Panc1 (cell line): ENCODE data around the gene UBFD1. TPM values are rescaled to one million over a fixed set of nuclear protein-coding genes. Genes with fewer than 3 reads are reported as not detected.

ENCODE experiments used
- ATAC-seq: fragments of 200-7000 bp; cut with Tn5 transposase; 2 replicates; pipeline ENCODE4 v1.9.1; 2020; ENCODE audit warnings: mild to moderate bottlenecking, moderate library complexity
- BruUV-seq: library from RNA; stranded (reverse); fragments of 400-500 nt; replicated peaks from 2 replicates; lab custom pipeline; 2021; lab: Mats Ljungman, UMichigan
- CTCF ChIA-PET: fragments of 300-600 bp; sonication (Branson Sonifier 250); formaldehyde crosslinking; loops from one replicate; lab custom pipeline; 2022; ENCODE audit warnings: antibody characterized with exemption; lab: Charles Lee
- POLR2A ChIA-PET: fragments of 300-600 bp; sonication (Branson Sonifier 250); formaldehyde crosslinking; loops from one replicate; lab custom pipeline; 2022; ENCODE audit warnings: antibody characterized with exemption; lab: Charles Lee
- DNase-seq: peaks from one replicate; pipeline ENCODE4 v3.0.0-alpha.2; 2010; ENCODE audit warnings: low read depth, low spot score
- H3K27ac ChIP-seq: 2 replicates; pipeline ENCODE4 v1.5.1; 2011; ENCODE audit warnings: mild to moderate bottlenecking, low read length, inconsistent platforms
- H3K27me3 ChIP-seq: fragments of 200-500 bp; sonication (Bioruptor generic); 2 replicates; pipeline ENCODE4 v1.6.0; 2014; ENCODE audit warnings: low read length, inconsistent platforms; ENCODE audit not compliant: control insufficient read depth, insufficient read depth
- H3K36me3 ChIP-seq: fragments of 200-500 bp; sonication (Bioruptor generic); 2 replicates; pipeline ENCODE4 v1.5.1; 2014; ENCODE audit warnings: inconsistent platforms, mild to moderate bottlenecking, low read length, moderate library complexity; ENCODE audit not compliant: control insufficient read depth, insufficient read depth
- H3K4me1 ChIP-seq: 2 replicates; pipeline ENCODE4 v1.5.1; 2011; ENCODE audit warnings: inconsistent platforms, mild to moderate bottlenecking, low read length, moderate library complexity; ENCODE audit not compliant: control insufficient read depth, insufficient read depth
- H3K4me3 ChIP-seq, 2 experiments: 2 replicates each; pipeline ENCODE4 v1.5.1; 2011 to 2012; ENCODE audit warnings: low read depth in 2 of 2, low read length in 2 of 2, mild to moderate bottlenecking in 2 of 2, inconsistent platforms in 1 of 2, moderate library complexity in 1 of 2
- H3K9me3 ChIP-seq: fragments of 200-500 bp; sonication (Bioruptor generic); 2 replicates; pipeline ENCODE4 v1.5.1; 2014; ENCODE audit warnings: low read depth, mild to moderate bottlenecking, inconsistent platforms, low read length, moderate library complexity; ENCODE audit not compliant: control insufficient read depth, insufficient read depth
- POLR2AphosphoS5 ChIP-seq: IDR thresholded peaks from 2 replicates; pipeline ENCODE4 v1.6.1; 2012; ENCODE audit warnings: mild to moderate bottlenecking, low read depth, low read length, moderate library complexity
- SIN3A ChIP-seq: IDR thresholded peaks from 2 replicates; pipeline ENCODE4 v1.6.1; 2012; ENCODE audit warnings: low read depth, mild to moderate bottlenecking, low read length, moderate library complexity, borderline replicate concordance; ENCODE audit not compliant: insufficient read depth
- TCF7L2 ChIP-seq: IDR thresholded peaks from 2 replicates; pipeline ENCODE4 v1.6.1; 2011; ENCODE audit warnings: mild to moderate bottlenecking, low read depth, low read length, inconsistent platforms
- in situ Hi-C: cut with HindIII; loops from 2 replicates; pipeline ENCODE4 v1.10.0; 2016; ENCODE audit warnings: low sequenced_read_pairs, low pct_unique_long_range_greater_than_20kb
- intact Hi-C: fragments of 100-400 bp; cut with micrococcal nuclease; formaldehyde crosslinking; loops from one replicate; pipeline ENCODE4 v1.10.0; 2022; ENCODE audit not compliant: unreplicated experiment
- total RNA-seq: library from RNA; stranded (reverse); gene quantifications from one replicate; pipeline ENCODE4 v1.2.1, GENCODE V29; 2021; ENCODE audit not compliant: unreplicated experiment
- TF ChIP-seq, protein P1 (sequence below): fragments of 450-650 bp; IDR thresholded peaks from 2 replicates; pipeline ENCODE4 v1.5.1; 2017; ENCODE audit warnings: mild to moderate bottlenecking
- TF ChIP-seq, protein P2 (sequence below), 2 experiments: IDR thresholded peaks; 2 replicates each; pipeline ENCODE4 v1.6.1; 2011 to 2012; ENCODE audit warnings: low read depth in 2 of 2, control low read depth in 1 of 2, low read length in 1 of 2, mild to moderate bottlenecking in 1 of 2, moderate library complexity in 1 of 2; ENCODE audit not compliant: insufficient read depth in 1 of 2

UBFD1 gene
- total RNA-seq, 1 experiment from 2014 or later = 102 TPM

DNA sequence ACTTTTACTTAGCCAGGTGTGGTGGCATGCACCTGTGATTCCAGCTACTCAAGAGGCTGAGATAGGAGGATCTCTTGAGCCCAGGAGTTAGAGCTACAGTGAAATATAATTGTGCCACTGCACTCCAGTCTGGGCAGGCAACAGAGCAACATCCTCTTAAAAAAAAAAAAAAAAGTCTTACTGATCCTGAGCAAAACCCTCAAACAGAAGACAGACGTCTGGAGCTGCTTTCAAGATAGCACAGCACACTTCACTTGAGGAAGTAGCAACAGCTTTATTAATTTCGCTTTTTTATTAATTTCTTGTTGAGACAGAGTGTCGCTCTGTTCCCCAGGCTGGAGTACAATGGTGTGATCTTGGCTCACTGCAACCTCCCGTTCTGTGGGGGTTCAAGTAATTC, 37.0 kb upstream of the UBFD1 start:
- no TSS peak for BruUV-seq
- TF ChIP-seq TCF7L2 = no peak
- TF ChIP-seq, protein P1, sequence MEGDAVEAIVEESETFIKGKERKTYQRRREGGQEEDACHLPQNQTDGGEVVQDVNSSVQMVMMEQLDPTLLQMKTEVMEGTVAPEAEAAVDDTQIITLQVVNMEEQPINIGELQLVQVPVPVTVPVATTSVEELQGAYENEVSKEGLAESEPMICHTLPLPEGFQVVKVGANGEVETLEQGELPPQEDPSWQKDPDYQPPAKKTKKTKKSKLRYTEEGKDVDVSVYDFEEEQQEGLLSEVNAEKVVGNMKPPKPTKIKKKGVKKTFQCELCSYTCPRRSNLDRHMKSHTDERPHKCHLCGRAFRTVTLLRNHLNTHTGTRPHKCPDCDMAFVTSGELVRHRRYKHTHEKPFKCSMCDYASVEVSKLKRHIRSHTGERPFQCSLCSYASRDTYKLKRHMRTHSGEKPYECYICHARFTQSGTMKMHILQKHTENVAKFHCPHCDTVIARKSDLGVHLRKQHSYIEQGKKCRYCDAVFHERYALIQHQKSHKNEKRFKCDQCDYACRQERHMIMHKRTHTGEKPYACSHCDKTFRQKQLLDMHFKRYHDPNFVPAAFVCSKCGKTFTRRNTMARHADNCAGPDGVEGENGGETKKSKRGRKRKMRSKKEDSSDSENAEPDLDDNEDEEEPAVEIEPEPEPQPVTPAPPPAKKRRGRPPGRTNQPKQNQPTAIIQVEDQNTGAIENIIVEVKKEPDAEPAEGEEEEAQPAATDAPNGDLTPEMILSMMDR = no peak
- Histone ChIP-seq H3K27me3 (no peaks in the 10 kb centered on the region), H3K4me3 (no peak overlapping the region), H3K27ac (no peak overlapping the region), H3K36me3 (peaks cover 13% of the 10 kb centered on the region), H3K4me1 (no peaks in the 10 kb centered on the region), H3K9me3 (no peaks in the 10 kb centered on the region)
- intact Hi-C loops = no loop called here
- no peak for DNase-seq
- POLR2A ChIA-PET = interaction anchor here (0.6 kb wide), 1 partner anchor 50 kb away, joined by 3 read pairs; no protein-coding TSS in a partner anchor
- in situ Hi-C loops = no loop called here
- CTCF ChIA-PET = interaction anchor here (0.6 kb wide), 1 partner anchor 507 kb away, joined by 3 read pairs; no protein-coding TSS in a partner anchor
- ATAC-seq = no peak

DNA sequence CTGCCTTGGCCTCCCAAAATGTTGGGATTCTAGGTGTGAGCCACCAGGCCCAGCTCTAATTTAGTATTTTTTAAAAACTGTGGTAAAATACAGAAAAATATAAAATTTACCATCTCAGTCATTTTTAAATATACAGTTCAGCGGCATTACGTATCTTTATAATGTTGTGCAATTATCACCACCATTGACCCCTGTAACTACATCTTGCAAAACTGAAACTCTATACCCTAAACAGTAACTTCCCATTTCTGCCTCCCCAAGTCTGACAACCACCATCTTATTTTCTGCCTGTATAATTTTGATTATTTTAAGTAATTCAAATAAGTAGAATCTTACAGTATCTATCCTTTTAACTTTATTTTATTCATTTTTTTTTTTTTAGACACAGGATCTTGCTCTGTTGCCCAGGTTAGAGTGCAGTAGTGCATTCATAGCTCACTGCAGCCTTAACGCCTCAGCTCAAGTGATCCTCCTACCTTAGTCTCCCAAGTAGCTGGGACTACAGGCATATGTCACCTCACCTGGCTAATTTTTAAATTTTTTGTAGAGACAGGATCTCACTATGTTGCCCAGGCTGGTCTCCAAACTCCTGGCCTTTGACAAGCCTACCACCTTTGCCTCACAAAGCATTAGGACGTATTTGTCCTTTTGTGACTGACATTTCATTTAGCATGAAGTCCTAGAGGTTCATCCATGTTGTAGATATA, 36.3 kb upstream of the UBFD1 start:
- TF ChIP-seq SIN3A (no peak), POLR2AphosphoS5 (no peak)
- TF ChIP-seq, protein P1 = no peak
- CTCF ChIA-PET = interaction anchor here (0.6 kb wide), 1 partner anchor 507 kb away, joined by 3 read pairs; no protein-coding TSS in a partner anchor
- Histone ChIP-seq H3K27ac (no peak overlapping the region), H3K36me3 (peaks cover 13% of the 10 kb centered on the region), H3K4me1 (no peaks in the 10 kb centered on the region), H3K4me3 (no peak overlapping the region), H3K9me3 (no peaks in the 10 kb centered on the region), H3K27me3 (no peaks in the 10 kb centered on the region)
- DNase-seq (no peak), ATAC-seq (no peak)
- in situ Hi-C loops = no loop called here
- BruUV-seq = no TSS peak
- POLR2A ChIA-PET = interaction anchor here (0.6 to 0.7 kb wide), 2 partner anchors 49 to 57 kb away, joined by 3 read pairs; no protein-coding TSS in a partner anchor
- intact Hi-C loops = no loop called here

DNA sequence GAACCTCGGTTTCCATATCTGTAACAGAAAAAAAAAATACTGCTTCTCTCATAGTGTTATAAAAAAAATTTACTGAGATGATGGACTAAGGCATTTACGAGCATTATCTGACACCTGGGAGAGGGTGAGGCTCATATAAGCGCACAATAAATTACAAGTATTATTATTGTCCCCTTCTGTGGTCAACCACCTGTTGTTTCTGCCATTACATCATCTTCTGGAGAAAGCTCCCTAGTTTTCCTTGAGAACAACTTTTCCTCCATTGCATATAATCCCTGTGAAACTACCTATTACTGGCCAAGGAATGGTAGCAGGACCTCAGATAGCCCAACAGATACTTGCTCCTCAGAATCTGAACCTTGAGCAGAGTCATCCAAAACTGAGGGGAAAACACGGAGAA, 35.6 kb upstream of the UBFD1 start:
- ATAC-seq = no peak
- DNase-seq = no peak
- H3K9me3 ChIP-seq = no peaks in the 10 kb centered on the region
- TF ChIP-seq SIN3A = no peak
- TF ChIP-seq, protein P1 = no peak
- TF ChIP-seq TCF7L2 = no peak
- TF ChIP-seq, protein P2, sequence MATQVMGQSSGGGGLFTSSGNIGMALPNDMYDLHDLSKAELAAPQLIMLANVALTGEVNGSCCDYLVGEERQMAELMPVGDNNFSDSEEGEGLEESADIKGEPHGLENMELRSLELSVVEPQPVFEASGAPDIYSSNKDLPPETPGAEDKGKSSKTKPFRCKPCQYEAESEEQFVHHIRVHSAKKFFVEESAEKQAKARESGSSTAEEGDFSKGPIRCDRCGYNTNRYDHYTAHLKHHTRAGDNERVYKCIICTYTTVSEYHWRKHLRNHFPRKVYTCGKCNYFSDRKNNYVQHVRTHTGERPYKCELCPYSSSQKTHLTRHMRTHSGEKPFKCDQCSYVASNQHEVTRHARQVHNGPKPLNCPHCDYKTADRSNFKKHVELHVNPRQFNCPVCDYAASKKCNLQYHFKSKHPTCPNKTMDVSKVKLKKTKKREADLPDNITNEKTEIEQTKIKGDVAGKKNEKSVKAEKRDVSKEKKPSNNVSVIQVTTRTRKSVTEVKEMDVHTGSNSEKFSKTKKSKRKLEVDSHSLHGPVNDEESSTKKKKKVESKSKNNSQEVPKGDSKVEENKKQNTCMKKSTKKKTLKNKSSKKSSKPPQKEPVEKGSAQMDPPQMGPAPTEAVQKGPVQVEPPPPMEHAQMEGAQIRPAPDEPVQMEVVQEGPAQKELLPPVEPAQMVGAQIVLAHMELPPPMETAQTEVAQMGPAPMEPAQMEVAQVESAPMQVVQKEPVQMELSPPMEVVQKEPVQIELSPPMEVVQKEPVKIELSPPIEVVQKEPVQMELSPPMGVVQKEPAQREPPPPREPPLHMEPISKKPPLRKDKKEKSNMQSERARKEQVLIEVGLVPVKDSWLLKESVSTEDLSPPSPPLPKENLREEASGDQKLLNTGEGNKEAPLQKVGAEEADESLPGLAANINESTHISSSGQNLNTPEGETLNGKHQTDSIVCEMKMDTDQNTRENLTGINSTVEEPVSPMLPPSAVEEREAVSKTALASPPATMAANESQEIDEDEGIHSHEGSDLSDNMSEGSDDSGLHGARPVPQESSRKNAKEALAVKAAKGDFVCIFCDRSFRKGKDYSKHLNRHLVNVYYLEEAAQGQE (IDR thresholded peaks at IDR 0.05; ENCODE audit: insufficient read depth in 1 of 2, low read depth in 2 of 2, low read length in 1 of 2) = no peak
- no peak overlapping the region for H3K4me3 ChIP-seq
- in situ Hi-C loops = no loop called here
- intact Hi-C loops = no loop called here
- BruUV-seq = TSS peak; percentile 29
- CTCF ChIA-PET = no interaction called here
- H3K27me3 ChIP-seq = no peaks in the 10 kb centered on the region
- POLR2A ChIA-PET = interaction anchor here (0.6 to 0.7 kb wide), 2 partner anchors 25 to 56 kb away, joined by 3 to 4 read pairs; no protein-coding TSS in a partner anchor
- H3K36me3 ChIP-seq = peaks cover 13% of the 10 kb centered on the region
- H3K27ac ChIP-seq = no peak overlapping the region
- H3K4me1 ChIP-seq = no peaks in the 10 kb centered on the region
